SK-N-SH (cell line): ENCODE data around the gene MARF1.

Experiments used
- CTCF ChIP-seq: fragments of 200-600 bp; sonication (generic); IDR thresholded peaks from 2 replicates; pipeline ENCODE4 v1.6.1; 2017; ENCODE audit warnings: antibody characterized with exemption, mild to moderate bottlenecking, moderate library complexity
- FOXM1 ChIP-seq: IDR thresholded peaks from 2 replicates; pipeline ENCODE4 v1.4.0; 2012; ENCODE audit warnings: low read depth, mild to moderate bottlenecking
- MAX ChIP-seq: IDR thresholded peaks from 2 replicates; pipeline ENCODE4 v1.4.0; 2012; ENCODE audit warnings: low read depth
- POLR2AphosphoS5 ChIP-seq: IDR thresholded peaks from 2 replicates; pipeline ENCODE4 v1.6.1; 2012; ENCODE audit warnings: low read depth, low read length
- REST ChIP-seq: IDR thresholded peaks from 2 replicates; pipeline ENCODE4 v1.6.1; 2012; ENCODE audit warnings: mild to moderate bottlenecking, low read depth, low read length, moderate library complexity
- SMC3 ChIP-seq: IDR thresholded peaks from 2 replicates; pipeline ENCODE4 v1.6.1; 2012; ENCODE audit warnings: low read depth, low read length, improper control_type of control experiment

- no peak for TF ChIP-seq POLR2AphosphoS5
- TF ChIP-seq CTCF = no peak
- no peak for TF ChIP-seq SMC3
- no peak for TF ChIP-seq REST
- no peak for TF ChIP-seq MAX
- no peak for TF ChIP-seq FOXM1
Measured at GRCh38 chr16:15648135-15648730, 5.3 kb upstream of the MARF1 start.
